Skeletal muscle satellite cell (primary cell): ENCODE results near the gene TPRN.

Experiments
- H3K27me3 ChIP-seq: 2 replicates; pipeline ENCODE4 v1.7.0; 2013; ENCODE audit warnings: low read length; ENCODE audit not compliant: control insufficient read depth, insufficient read depth
- H3K36me3 ChIP-seq: 2 replicates; pipeline ENCODE4 v1.7.0; 2013; ENCODE audit warnings: mild to moderate bottlenecking, control low read depth, low read length; ENCODE audit not compliant: insufficient read depth
- H3K4me1 ChIP-seq: 2 replicates; pipeline ENCODE4 v1.7.0; 2013; ENCODE audit warnings: low read length; ENCODE audit not compliant: control insufficient read depth, insufficient read depth
- H3K4me2 ChIP-seq: 2 replicates; pipeline ENCODE4 v1.7.0; 2013; ENCODE audit warnings: mild to moderate bottlenecking, low read length
- H3K4me3 ChIP-seq: 2 replicates; pipeline ENCODE4 v1.7.0; 2013; ENCODE audit warnings: low read length
- H3K9ac ChIP-seq: 2 replicates; pipeline ENCODE4 v1.7.0; 2013; ENCODE audit warnings: mild to moderate bottlenecking, low read depth, low read length, moderate library complexity
- H3K9me3 ChIP-seq: replicated peaks from 2 replicates; pipeline ENCODE4 v1.7.0; 2013; ENCODE audit warnings: mild to moderate bottlenecking, control low read depth, low read length

TPRN gene

GRCh38 chr9:137178939-137179630 lies 21.5 kb downstream of the TPRN start:
- H3K4me3 ChIP-seq = no peak overlapping the region
- H3K27me3 ChIP-seq = peaks cover 13% of the 10 kb centered on the region
- H3K4me2 ChIP-seq = no peak overlapping the region
- no peaks in the 10 kb centered on the region for H3K4me1 ChIP-seq
- no peaks in the 10 kb centered on the region for H3K9me3 ChIP-seq
- peaks cover 57% of the 10 kb centered on the region for H3K36me3 ChIP-seq
- H3K9ac ChIP-seq = no peak overlapping the region

GRCh38 chr9:137178201-137178938 lies 22.2 kb downstream of the TPRN start:
- Histone ChIP-seq H3K4me3 (no peak overlapping the region), H3K9ac (no peak overlapping the region), H3K27me3 (peaks cover 19% of the 10 kb centered on the region), H3K36me3 (peaks cover 50% of the 10 kb centered on the region), H3K4me1 (no peaks in the 10 kb centered on the region), H3K9me3 (no peaks in the 10 kb centered on the region), H3K4me2 (no peak overlapping the region)

- no peak overlapping the region for H3K4me3 ChIP-seq
- no peak overlapping the region for H3K9ac ChIP-seq
- peaks cover 39% of the 10 kb centered on the region for H3K36me3 ChIP-seq
- H3K4me1 ChIP-seq = no peaks in the 10 kb centered on the region
- no peaks in the 10 kb centered on the region for H3K9me3 ChIP-seq
- no peak overlapping the region for H3K4me2 ChIP-seq
- H3K27me3 ChIP-seq = peaks cover 36% of the 10 kb centered on the region
Measured at GRCh38 chr9:137176302-137177182, 24.0 kb downstream of the TPRN start.

- Histone ChIP-seq H3K36me3 (peaks cover 33% of the 10 kb centered on the region), H3K27me3 (peaks cover 47% of the 10 kb centered on the region), H3K9ac (no peak overlapping the region), H3K9me3 (no peaks in the 10 kb centered on the region), H3K4me1 (no peaks in the 10 kb centered on the region), H3K4me3 (no peak overlapping the region), H3K4me2 (no peak overlapping the region)
Measured at GRCh38 chr9:137175345-137175961, 25.1 kb downstream of the TPRN start.

GRCh38 chr9:137174722-137175293 lies 25.7 kb downstream of the TPRN start:
- Histone ChIP-seq H3K27me3 (peaks cover 53% of the 10 kb centered on the region), H3K4me1 (no peaks in the 10 kb centered on the region), H3K4me3 (no peak overlapping the region), H3K36me3 (peaks cover 27% of the 10 kb centered on the region), H3K9me3 (no peaks in the 10 kb centered on the region), H3K4me2 (no peak overlapping the region), H3K9ac (no peak overlapping the region)

GRCh38 chr9:137173796-137174664 lies 26.5 kb downstream of the TPRN start:
- H3K27me3 ChIP-seq = peaks cover 61% of the 10 kb centered on the region
- H3K9ac ChIP-seq = no peak overlapping the region
- H3K4me1 ChIP-seq = peaks cover 5% of the 10 kb centered on the region
- no peak overlapping the region for H3K4me2 ChIP-seq
- no peaks in the 10 kb centered on the region for H3K9me3 ChIP-seq
- H3K36me3 ChIP-seq = peaks cover 19% of the 10 kb centered on the region
- no peak overlapping the region for H3K4me3 ChIP-seq

- Histone ChIP-seq H3K9ac (no peak overlapping the region), H3K4me3 (no peak overlapping the region), H3K4me1 (peaks cover 11% of the 10 kb centered on the region)
Measured at GRCh38 chr9:137172901-137173795, 27.4 kb downstream of the TPRN start.

GRCh38 chr9:137171149-137171900 lies 29.2 kb downstream of the TPRN start:
- peaks cover 11% of the 10 kb centered on the region for H3K4me1 ChIP-seq
- H3K9me3 ChIP-seq = no peaks in the 10 kb centered on the region
- no peaks in the 10 kb centered on the region for H3K36me3 ChIP-seq
- no peak overlapping the region for H3K4me3 ChIP-seq
- H3K4me2 ChIP-seq = no peak overlapping the region
- peaks cover 77% of the 10 kb centered on the region for H3K27me3 ChIP-seq
- H3K9ac ChIP-seq = no peak overlapping the region

More at GRCh38 chr9:137172901-137173795, 27.4 kb downstream of the TPRN start:
- H3K27me3 ChIP-seq = peaks cover 67% of the 10 kb centered on the region
- H3K4me2 ChIP-seq = no peak overlapping the region
- peaks cover 11% of the 10 kb centered on the region for H3K36me3 ChIP-seq
- H3K9me3 ChIP-seq = no peaks in the 10 kb centered on the region

- Histone ChIP-seq H3K9me3 (no peaks in the 10 kb centered on the region), H3K9ac (no peak overlapping the region), H3K36me3 (no peaks in the 10 kb centered on the region), H3K4me2 (no peak overlapping the region), H3K27me3 (peaks cover 82% of the 10 kb centered on the region), H3K4me3 (no peak overlapping the region), H3K4me1 (peaks cover 11% of the 10 kb centered on the region)
Measured at GRCh38 chr9:137170486-137171148, 29.9 kb downstream of the TPRN start.
